ENCODE results near the gene RAPGEF2.
A peak's percentile ranks its signal among the peaks of the same experiment; 100 is the strongest.
"Not testable (repeated sequence)": the region's sequence is repeated elsewhere in the genome, so short reads cannot be mapped to it uniquely, and the experiment has no call there.

RAPGEF2 gene

DNA sequence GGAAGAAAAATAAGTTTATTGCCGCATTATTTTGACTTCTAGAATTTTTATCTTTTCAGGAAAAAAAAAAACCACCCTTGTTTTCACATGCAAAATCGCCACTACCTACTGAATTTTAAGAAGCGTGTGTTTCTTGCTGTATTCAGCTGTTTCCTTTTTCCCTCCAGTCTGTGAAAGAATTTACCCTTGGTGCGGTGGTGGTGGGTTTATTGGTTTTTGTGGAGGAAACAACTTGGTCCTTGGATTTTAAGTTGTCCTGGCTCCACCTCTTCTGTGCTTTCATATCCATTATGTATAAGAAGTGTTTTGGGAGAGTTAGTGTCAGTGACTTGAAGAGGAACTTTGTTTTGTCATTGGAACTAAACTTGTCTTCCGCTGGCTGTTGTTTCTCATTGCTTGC lies 8.1 kb downstream of the RAPGEF2 start:
- TF ChIP-seq ZNF843 (tag by site-specific recombination; IDR thresholded peaks at IDR 0.05) (no peak), BCL11A (tag by site-specific recombination; IDR thresholded peaks at IDR 0.05; ENCODE audit: low read depth) (no peak), SP2 (tag by site-specific recombination; IDR thresholded peaks at IDR 0.05) (no peak)
- TF ChIP-seq, protein P1, sequence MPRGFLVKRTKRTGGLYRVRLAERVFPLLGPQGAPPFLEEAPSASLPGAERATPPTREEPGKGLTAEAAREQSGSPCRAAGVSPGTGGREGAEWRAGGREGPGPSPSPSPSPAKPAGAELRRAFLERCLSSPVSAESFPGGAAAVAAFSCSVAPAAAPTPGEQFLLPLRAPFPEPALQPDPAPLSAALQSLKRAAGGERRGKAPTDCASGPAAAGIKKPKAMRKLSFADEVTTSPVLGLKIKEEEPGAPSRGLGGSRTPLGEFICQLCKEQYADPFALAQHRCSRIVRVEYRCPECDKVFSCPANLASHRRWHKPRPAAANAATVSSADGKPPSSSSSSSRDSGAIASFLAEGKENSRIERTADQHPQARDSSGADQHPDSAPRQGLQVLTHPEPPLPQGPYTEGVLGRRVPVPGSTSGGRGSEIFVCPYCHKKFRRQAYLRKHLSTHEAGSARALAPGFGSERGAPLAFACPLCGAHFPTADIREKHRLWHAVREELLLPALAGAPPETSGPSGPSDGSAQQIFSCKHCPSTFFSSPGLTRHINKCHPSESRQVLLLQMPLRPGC (tag by site-specific recombination; IDR thresholded peaks at IDR 0.05): no peak
- Histone ChIP-seq H3K9me3 (ENCODE audit: control insufficient read depth, insufficient read depth, low read depth, low read length) (no peaks in the 10 kb centered on the region), H3K27ac (ENCODE audit: extremely low read depth, low read depth, low read length) (no peak overlapping the region), H3K4me3 (ENCODE audit: low read depth, low read length) (no peak overlapping the region), H3K4me1 (ENCODE audit: control insufficient read depth, insufficient read depth, low read length) (peaks cover 10% of the 10 kb centered on the region), H3K36me3 (ENCODE audit: control insufficient read depth in 2 of 2, insufficient read depth in 1 of 2, low read length in 2 of 2) (no peaks in the 10 kb centered on the region)
- ChIA-PET CTCF (interaction anchor here (1.3 kb wide), 1 partner anchor 59 kb away, joined by 3 read pairs; no protein-coding TSS in a partner anchor), POLR2A (no interaction called here)

DNA sequence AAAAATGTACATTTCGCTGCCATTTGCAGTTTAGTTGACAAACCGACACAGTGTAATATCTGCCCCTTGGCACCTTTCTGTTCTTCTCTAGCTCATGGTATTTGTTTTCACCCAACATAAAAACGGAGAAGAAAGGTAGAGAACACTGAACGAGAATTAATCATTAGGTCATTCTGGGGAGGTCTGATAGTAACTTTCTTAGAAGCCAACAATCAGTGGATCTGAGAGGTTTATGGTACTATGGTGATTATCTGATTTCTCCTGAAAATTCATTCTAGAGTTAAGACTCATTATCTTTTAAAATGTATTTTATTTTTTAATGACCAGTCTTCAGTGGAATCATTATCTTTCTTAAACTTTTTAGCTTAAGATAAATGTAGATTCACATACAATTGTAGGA lies 8.5 kb downstream of the RAPGEF2 start:
- no peaks in the 10 kb centered on the region for H3K9me3 ChIP-seq (ENCODE audit: control insufficient read depth, insufficient read depth, low read depth, low read length)
- ChIA-PET CTCF (interaction anchor here (1.3 kb wide), 1 partner anchor 59 kb away, joined by 3 read pairs; no protein-coding TSS in a partner anchor), POLR2A (no interaction called here)
- no peaks in the 10 kb centered on the region for H3K36me3 ChIP-seq (ENCODE audit: control insufficient read depth in 2 of 2, insufficient read depth in 1 of 2, low read length in 2 of 2)
- no peak overlapping the region for H3K4me3 ChIP-seq (ENCODE audit: low read depth, low read length)
- no peak for TF ChIP-seq ZNF221 (tag by site-specific recombination; IDR thresholded peaks at IDR 0.05; ENCODE audit: borderline replicate concordance)
- no peak overlapping the region for H3K27ac ChIP-seq (ENCODE audit: extremely low read depth, low read depth, low read length)
- peaks cover 10% of the 10 kb centered on the region for H3K4me1 ChIP-seq (ENCODE audit: control insufficient read depth, insufficient read depth, low read length)

- H3K36me3 ChIP-seq (ENCODE audit: control insufficient read depth in 2 of 2, insufficient read depth in 1 of 2, low read length in 2 of 2); H3K4me3 ChIP-seq (ENCODE audit: low read depth, low read length); H3K9me3 ChIP-seq (ENCODE audit: control insufficient read depth, insufficient read depth, low read depth, low read length); H3K27ac ChIP-seq (ENCODE audit: extremely low read depth, low read depth, low read length); POLR2A ChIA-PET; H3K4me1 ChIP-seq (ENCODE audit: control insufficient read depth, insufficient read depth, low read length): not testable (repeated sequence)
- CTCF ChIA-PET: interaction anchor here (0.6 kb wide), 1 partner anchor 14 kb away, joined by 4 read pairs; no protein-coding TSS in a partner anchor
Measured at GRCh38 chr4:159113366-159113765, 10.5 kb downstream of the RAPGEF2 start.

DNA sequence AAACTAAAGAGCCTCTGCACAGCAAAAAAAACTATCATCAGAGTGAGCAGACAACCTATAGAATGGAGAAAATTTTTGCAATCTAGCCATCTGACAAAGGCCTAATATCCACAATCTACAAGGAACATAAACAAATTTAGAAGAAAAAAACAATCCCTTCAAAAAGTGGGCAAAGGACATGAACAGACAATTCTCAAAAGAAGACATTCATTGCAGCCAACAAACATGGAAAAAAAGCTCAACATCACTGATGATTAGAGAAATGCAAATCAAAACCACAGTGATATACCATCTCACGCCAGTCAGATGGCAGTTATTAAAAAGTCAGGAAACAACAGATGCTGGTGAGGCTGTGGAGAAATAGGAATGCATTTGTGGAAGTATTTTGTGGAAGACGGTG lies 13.2 kb downstream of the RAPGEF2 start:
- H3K27ac ChIP-seq (ENCODE audit: extremely low read depth, low read depth, low read length); H3K36me3 ChIP-seq (ENCODE audit: control insufficient read depth in 2 of 2, insufficient read depth in 1 of 2, low read length in 2 of 2); CTCF ChIA-PET; H3K4me3 ChIP-seq (ENCODE audit: low read depth, low read length); H3K4me1 ChIP-seq (ENCODE audit: control insufficient read depth, insufficient read depth, low read length); H3K9me3 ChIP-seq (ENCODE audit: control insufficient read depth, insufficient read depth, low read depth, low read length); POLR2A ChIA-PET: not testable (repeated sequence)

DNA sequence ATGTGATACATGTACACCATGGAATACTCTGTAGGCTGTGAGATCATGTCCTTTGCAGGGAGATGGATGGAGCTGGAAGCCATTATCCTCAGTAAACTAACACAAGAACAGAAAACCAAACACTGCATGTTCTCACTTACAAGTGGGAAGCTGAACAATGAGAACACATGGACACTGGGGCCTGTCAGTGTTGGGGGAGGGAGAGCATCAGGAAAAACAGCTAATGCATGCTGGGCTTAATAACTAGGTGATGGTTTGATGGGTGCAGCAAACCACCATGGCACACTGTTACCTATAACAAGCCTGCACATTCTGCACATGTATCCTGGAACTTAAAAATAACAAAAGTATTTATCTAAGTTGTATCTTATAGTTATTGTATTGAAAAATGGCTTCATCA lies 13.8 kb downstream of the RAPGEF2 start:
- H3K4me1 ChIP-seq (ENCODE audit: control insufficient read depth, insufficient read depth, low read length); H3K4me3 ChIP-seq (ENCODE audit: low read depth, low read length); H3K36me3 ChIP-seq (ENCODE audit: control insufficient read depth in 2 of 2, insufficient read depth in 1 of 2, low read length in 2 of 2); H3K27ac ChIP-seq (ENCODE audit: extremely low read depth, low read depth, low read length); CTCF ChIA-PET; H3K9me3 ChIP-seq (ENCODE audit: control insufficient read depth, insufficient read depth, low read depth, low read length); POLR2A ChIA-PET: not testable (repeated sequence)
- peak; percentile 59; the same call in 1 of the 2 replicates for TF ChIP-seq ZNF10 (tag by site-specific recombination; IDR thresholded peaks at IDR 0.05)
- TF ChIP-seq, protein P2, sequence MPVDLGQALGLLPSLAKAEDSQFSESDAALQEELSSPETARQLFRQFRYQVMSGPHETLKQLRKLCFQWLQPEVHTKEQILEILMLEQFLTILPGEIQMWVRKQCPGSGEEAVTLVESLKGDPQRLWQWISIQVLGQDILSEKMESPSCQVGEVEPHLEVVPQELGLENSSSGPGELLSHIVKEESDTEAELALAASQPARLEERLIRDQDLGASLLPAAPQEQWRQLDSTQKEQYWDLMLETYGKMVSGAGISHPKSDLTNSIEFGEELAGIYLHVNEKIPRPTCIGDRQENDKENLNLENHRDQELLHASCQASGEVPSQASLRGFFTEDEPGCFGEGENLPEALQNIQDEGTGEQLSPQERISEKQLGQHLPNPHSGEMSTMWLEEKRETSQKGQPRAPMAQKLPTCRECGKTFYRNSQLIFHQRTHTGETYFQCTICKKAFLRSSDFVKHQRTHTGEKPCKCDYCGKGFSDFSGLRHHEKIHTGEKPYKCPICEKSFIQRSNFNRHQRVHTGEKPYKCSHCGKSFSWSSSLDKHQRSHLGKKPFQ (tag by site-specific recombination; IDR thresholded peaks at IDR 0.05): 0 out of 2 replicates have a peak, but pooled peaks have one; percentile 52

- Histone ChIP-seq H3K4me3 (ENCODE audit: low read depth, low read length) (no peak overlapping the region), H3K4me1 (ENCODE audit: control insufficient read depth, insufficient read depth, low read length) (peaks cover 4% of the 10 kb centered on the region; the same call in 1 of the 2 replicates), H3K27ac (ENCODE audit: extremely low read depth, low read depth, low read length) (no peak overlapping the region), H3K9me3 (ENCODE audit: control insufficient read depth, insufficient read depth, low read depth, low read length) (no peaks in the 10 kb centered on the region), H3K36me3 (ENCODE audit: control insufficient read depth in 2 of 2, insufficient read depth in 1 of 2, low read length in 2 of 2) (no peaks in the 10 kb centered on the region; a peak in 1 of 3 replicates)
- POLR2A ChIA-PET: no interaction called here
- CTCF ChIA-PET: no interaction called here
- no peak for TF ChIP-seq ZNF561 (tag by site-specific recombination; IDR thresholded peaks at IDR 0.05; ENCODE audit: borderline replicate concordance)
- TF ChIP-seq ZNF677 (tag by site-specific recombination; IDR thresholded peaks at IDR 0.05): no peak
- no peak for TF ChIP-seq GFI1B (tag by site-specific recombination; IDR thresholded peaks at IDR 0.05)
- no peak for TF ChIP-seq ZNF169 (tag by site-specific recombination; IDR thresholded peaks at IDR 0.05)
- TF ChIP-seq EGR2 (tag by site-specific recombination; IDR thresholded peaks at IDR 0.05; ENCODE audit: low read depth): no peak
- no peak for TF ChIP-seq ZNF670 (tag by site-specific recombination; IDR thresholded peaks at IDR 0.05; ENCODE audit: low read depth)
- no peak for TF ChIP-seq ZNF623 (tag by site-specific recombination; IDR thresholded peaks at IDR 0.05)
- TF ChIP-seq ZNF292 (tag by site-specific recombination; IDR thresholded peaks at IDR 0.05; ENCODE audit: borderline replicate concordance, low read depth): no peak
- TF ChIP-seq, protein P3, sequence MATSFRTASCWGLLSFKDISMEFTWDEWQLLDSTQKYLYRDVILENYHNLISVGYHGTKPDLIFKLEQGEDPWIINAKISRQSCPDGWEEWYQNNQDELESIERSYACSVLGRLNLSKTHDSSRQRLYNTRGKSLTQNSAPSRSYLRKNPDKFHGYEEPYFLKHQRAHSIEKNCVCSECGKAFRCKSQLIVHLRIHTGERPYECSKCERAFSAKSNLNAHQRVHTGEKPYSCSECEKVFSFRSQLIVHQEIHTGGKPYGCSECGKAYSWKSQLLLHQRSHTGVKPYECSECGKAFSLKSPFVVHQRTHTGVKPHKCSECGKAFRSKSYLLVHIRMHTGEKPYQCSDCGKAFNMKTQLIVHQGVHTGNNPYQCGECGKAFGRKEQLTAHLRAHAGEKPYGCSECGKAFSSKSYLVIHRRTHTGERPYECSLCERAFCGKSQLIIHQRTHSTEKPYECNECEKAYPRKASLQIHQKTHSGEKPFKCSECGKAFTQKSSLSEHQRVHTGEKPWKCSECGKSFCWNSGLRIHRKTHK (tag by site-specific recombination; IDR thresholded peaks at IDR 0.05): no peak
- TF ChIP-seq ZBTB1 (tag by site-specific recombination; IDR thresholded peaks at IDR 0.05): no peak
Measured at GRCh38 chr4:159117564-159117963, 14.7 kb downstream of the RAPGEF2 start.

All from HEK293 (cell line).